SK-N-SH (cell line): ENCODE data around the gene ZFHX3. TPM values are rescaled to one million over a fixed set of nuclear protein-coding genes. Genes with fewer than 3 reads are reported as not detected.

Experiments used
- CTCF ChIA-PET: fragments of 300-600, 350-600 bp; formaldehyde crosslinking; extraction: SDS; loops from one replicate; lab custom pipeline; 2021; lab: Yijun Ruan, JAX
- POLR2A ChIA-PET: fragments of 350-600 bp; sonication (Branson Sonifier 250); formaldehyde crosslinking; extraction: SDS; loops from one replicate; lab custom pipeline; 2020; ENCODE audit warnings: antibody characterized with exemption, inconsistent platforms; lab: Yijun Ruan, JAX
- DNase-seq: peaks from one replicate; pipeline ENCODE4 v3.0.0; 2012
- H2AFZ ChIP-seq: fragments of 200-600 bp; sonication (generic); 2 replicates; pipeline ENCODE4 v1.8.1; 2016; ENCODE audit warnings: antibody characterized with exemption, mild to moderate bottlenecking, low read depth
- H3F3A ChIP-seq: fragments of 200-600 bp; sonication (generic); replicated peaks from 2 replicates; pipeline ENCODE3; 2016; ENCODE audit warnings: antibody characterized with exemption, mild to moderate bottlenecking; ENCODE audit not compliant: insufficient read depth
- H3K27ac ChIP-seq, 2 experiments: fragments of 200-500 bp in 1 of 2; fragments of 200-600 bp in 1 of 2; sonication (Bioruptor generic) in 1 of 2; sonication (generic), shearing (Covaris generic) in 1 of 2; 2 replicates each; pipeline versions ENCODE4 v1.5.1 to v1.6.1; 2014 to 2016; ENCODE audit warnings: low read depth in 2 of 2, inconsistent platforms in 1 of 2, low read length in 1 of 2, mild to moderate bottlenecking in 1 of 2, mixed read lengths in 1 of 2
- H3K27me3 ChIP-seq: fragments of 200-600 bp; sonication (generic), shearing (Covaris generic); 2 replicates; pipeline ENCODE4 v1.6.1; 2016; ENCODE audit warnings: mixed run types; ENCODE audit not compliant: insufficient read depth
- H3K36me3 ChIP-seq, 2 experiments: fragments of 200-500 bp in 1 of 2; fragments of 200-600 bp in 1 of 2; sonication (Bioruptor generic) in 1 of 2; sonication (generic) in 1 of 2; replicated peaks in 1 of 2; 2 replicates each; pipeline versions ENCODE3 to v1.5.1; 2014 to 2016; ENCODE audit warnings: low read length in 1 of 2, mild to moderate bottlenecking in 1 of 2; ENCODE audit not compliant: insufficient read depth in 2 of 2, control insufficient read depth in 1 of 2
- H3K4me1 ChIP-seq, 2 experiments: fragments of 200-500 bp in 1 of 2; fragments of 200-600 bp in 1 of 2; sonication (Bioruptor generic) in 1 of 2; sonication (generic), shearing (Covaris generic) in 1 of 2; 2 replicates each; pipeline versions ENCODE4 v1.5.1 to v1.6.1; 2014 to 2016; ENCODE audit warnings: low read depth in 1 of 2, low read length in 1 of 2, mixed run types in 1 of 2; ENCODE audit not compliant: insufficient read depth in 2 of 2, control insufficient read depth in 1 of 2
- H3K4me2 ChIP-seq: fragments of 200-600 bp; sonication (generic), shearing (Covaris generic); 2 replicates; pipeline ENCODE4 v1.6.1; 2017; ENCODE audit warnings: mixed run types
- H3K4me3 ChIP-seq, 2 experiments: fragments of 200-500 bp in 1 of 2; fragments of 200-600 bp in 1 of 2; sonication (Bioruptor generic) in 1 of 2; sonication (generic), shearing (Covaris generic) in 1 of 2; 2 replicates each; pipeline versions ENCODE4 v1.5.1 to v1.8.1; 2014 to 2016; ENCODE audit warnings: low read depth in 2 of 2, inconsistent platforms in 1 of 2, low read length in 1 of 2, mild to moderate bottlenecking in 1 of 2, mixed read lengths in 1 of 2, moderate library complexity in 1 of 2
- H3K79me2 ChIP-seq: fragments of 200-600 bp; sonication (generic); 2 replicates; pipeline ENCODE4 v1.8.1; 2017; ENCODE audit warnings: mild to moderate bottlenecking; ENCODE audit not compliant: insufficient read depth
- H3K9ac ChIP-seq: fragments of 200-600 bp; sonication (generic); 2 replicates; pipeline ENCODE4 v1.6.1; 2017; ENCODE audit warnings: mixed run types
- H3K9me2 ChIP-seq: fragments of 200-600 bp; sonication (generic); 2 replicates; pipeline ENCODE4 v1.6.1; 2017; ENCODE audit warnings: mixed run types
- H3K9me3 ChIP-seq: fragments of 200-600 bp; sonication (generic); 2 replicates; pipeline ENCODE4 v1.6.1; 2017; ENCODE audit warnings: mixed run types, mild to moderate bottlenecking, moderate library complexity
- H4K20me1 ChIP-seq: fragments of 200-600 bp; sonication (generic); 2 replicates; pipeline ENCODE4 v1.6.1; 2017; ENCODE audit warnings: mild to moderate bottlenecking, mixed run types; ENCODE audit not compliant: insufficient read depth
- CTCF ChIP-seq: fragments of 200-600 bp; sonication (generic); IDR thresholded peaks from 2 replicates; pipeline ENCODE4 v1.6.1; 2017; ENCODE audit warnings: antibody characterized with exemption, mild to moderate bottlenecking, moderate library complexity
- GATA2 ChIP-seq: sonication (generic); formaldehyde crosslinking; IDR thresholded peaks from 2 replicates; pipeline ENCODE4 v1.5.0; 2020; ENCODE audit warnings: mild to moderate bottlenecking, missing genetic modification reagents
- MXI1 ChIP-seq: IDR thresholded peaks from 2 replicates; pipeline ENCODE4 v1.6.1; 2012; ENCODE audit warnings: mild to moderate bottlenecking, low read depth, low read length, improper control_type of control experiment
- TEAD4 ChIP-seq: IDR thresholded peaks from 2 replicates; pipeline ENCODE4 v1.4.0; 2012; ENCODE audit warnings: mild to moderate bottlenecking, borderline replicate concordance; ENCODE audit not compliant: insufficient read depth
- ZBTB33 ChIP-seq: IDR thresholded peaks from 2 replicates; pipeline ENCODE4 v1.4.0; 2012; ENCODE audit warnings: low read depth, borderline replicate concordance
- WGBS: methylation state at CpG from one replicate; pipeline ENCODE4 v1.1.6; 2017; ENCODE audit warnings: low lambda C conversion rate; 5-methylcytosine and 5-hydroxymethylcytosine counted together
- polyA plus RNA-seq, 3 experiments: library from polyadenylated mRNA; depleted of rRNA; stranded (reverse); fragments of >200 nt; gene quantifications; 2 replicates each; pipeline ENCODE4 v1.2.3, GENCODE V29; 2012

ZFHX3 gene
- polyA plus RNA-seq, 1 of the 3 experiments (the other 2 are of a cell fraction): 2.0 TPM

GRCh38 chr16:72819345-72819744 lies 228.6 kb downstream of the ZFHX3 start:
- CTCF ChIA-PET: interaction anchor here (1.4 to 3.1 kb wide), 2 partner anchors 13 to 15 kb away, joined by 4 to 14 read pairs; no protein-coding TSS in a partner anchor

DNA sequence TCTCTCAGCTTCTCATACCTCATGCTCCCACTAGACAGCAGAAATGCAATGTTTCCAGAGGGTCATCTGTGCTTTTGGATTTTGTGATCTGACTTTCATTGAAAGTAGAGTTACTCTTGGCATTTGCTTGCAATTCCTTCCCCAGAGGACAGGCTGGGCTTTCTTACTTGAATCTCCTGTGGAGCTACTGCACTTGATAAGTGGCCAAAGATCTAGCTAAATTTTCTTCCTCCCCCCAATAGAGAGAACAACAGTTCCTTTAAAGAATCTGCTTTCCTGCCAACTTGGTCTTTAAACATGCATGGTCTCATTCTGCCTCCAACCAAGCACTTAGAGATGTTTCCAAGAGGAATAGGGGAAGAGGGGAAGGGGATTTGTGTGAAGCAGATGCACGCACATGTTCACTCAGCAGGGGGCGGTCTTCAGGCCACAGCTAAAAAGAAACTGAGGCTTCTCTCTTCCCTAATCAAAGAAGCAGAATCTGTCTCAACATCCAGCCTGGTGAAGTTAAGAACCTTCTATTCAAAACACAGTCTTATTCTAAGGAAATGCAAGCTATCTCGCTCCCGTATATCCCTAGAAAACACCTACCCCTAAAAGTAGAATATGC lies 229.6 kb downstream of the ZFHX3 start:
- no peaks in the 10 kb centered on the region for H4K20me1 ChIP-seq
- CTCF ChIA-PET: interaction anchor here (0.8 to 1.9 kb wide), 6 partner anchors 9 to 694 kb away, joined by 3 to 23 read pairs (median 4); no protein-coding TSS in a partner anchor
- H3K4me2 ChIP-seq: no peak overlapping the region
- H3K4me3 ChIP-seq: no peak overlapping the region
- POLR2A ChIA-PET: no interaction called here
- H3K79me2 ChIP-seq: no peaks in the 10 kb centered on the region; the same call in 1 of the 2 replicates
- H3K27me3 ChIP-seq: no peaks in the 10 kb centered on the region
- TF ChIP-seq CTCF (peak; percentile 34), ZBTB33 (no peak), TEAD4 (no peak), GATA2 (CRISPR knock-in tag) (no peak)
- DNase-seq: no peak
- H3K4me1 ChIP-seq: peaks cover 14 to 26% of the 10 kb centered on the region in 2 experiments
- no peaks in the 10 kb centered on the region for H3K9me2 ChIP-seq
- no peaks in the 10 kb centered on the region for H3K36me3 ChIP-seq
- H3K9me3 ChIP-seq: no peaks in the 10 kb centered on the region
- no peak overlapping the region for H3K27ac ChIP-seq
- no peak overlapping the region for H3K9ac ChIP-seq
- no peaks in the 10 kb centered on the region for H3F3A ChIP-seq
- WGBS: 92% methylated on average over 4 of the region's 4 CpGs
- H2AFZ ChIP-seq: no peak overlapping the region

More at GRCh38 chr16:72819345-72819744, 228.6 kb downstream of the ZFHX3 start:
- WGBS: 57% methylated on average over 6 of the region's 6 CpGs
- DNase-seq: no peak
- Histone ChIP-seq H3K36me3 (peaks cover 0 to 3% of the 10 kb centered on the region in 2 experiments), H3K9me2 (no peaks in the 10 kb centered on the region), H3K9me3 (no peaks in the 10 kb centered on the region), H3K9ac (no peak overlapping the region), H3K79me2 (no peaks in the 10 kb centered on the region; the same call in 1 of the 2 replicates), H2AFZ (no peak overlapping the region), H3K4me2 (no peak overlapping the region; the same call in 1 of the 2 replicates), H4K20me1 (no peaks in the 10 kb centered on the region), H3K4me1 (peaks cover 14 to 30% of the 10 kb centered on the region in 2 experiments), H3K27me3 (no peaks in the 10 kb centered on the region), H3K4me3 (no peak overlapping the region), H3K27ac (peak overlapping the region in 1 of 2 experiments; percentile 67; a peak in 2 of 4 replicates), H3F3A (no peaks in the 10 kb centered on the region)
- TF ChIP-seq TEAD4: no peak
- TF ChIP-seq MXI1: peak; percentile 37; the same call in 1 of the 2 replicates
- POLR2A ChIA-PET: no interaction called here
